PFSK-1 (cell line): ENCODE results near the gene NR3C2.

Experiments used
- POLR2AphosphoS5 ChIP-seq: IDR thresholded peaks from 2 replicates; pipeline ENCODE4 v1.6.1; 2012; ENCODE audit warnings: low read depth, mild to moderate bottlenecking, control low read depth, low read length, moderate library complexity
- REST ChIP-seq, 2 experiments: IDR thresholded peaks; 2 replicates each; pipeline versions ENCODE4 v1.6.1 to v1.8.0; 2011 to 2012; ENCODE audit warnings: low read depth in 2 of 2, low read length in 2 of 2, control low read depth in 1 of 2, inconsistent platforms in 1 of 2, mild to moderate bottlenecking in 1 of 2, moderate library complexity in 1 of 2; ENCODE audit not compliant: insufficient read depth in 1 of 2
- TAF1 ChIP-seq: IDR thresholded peaks from 2 replicates; pipeline ENCODE4 v1.6.1; 2012; ENCODE audit warnings: low read length, control low read depth, borderline replicate concordance; ENCODE audit not compliant: insufficient read depth

GRCh38 chr4:148426643-148427042 lies 15.6 kb downstream of the NR3C2 start:
- no peak for TF ChIP-seq REST (IDR thresholded peaks at IDR 0.05; ENCODE audit: insufficient read depth in 1 of 2, low read depth in 2 of 2, low read length in 2 of 2)
- no peak for TF ChIP-seq TAF1
- TF ChIP-seq POLR2AphosphoS5: no peak
